HepG2 (cell line): Measurements from ENCODE around the gene CYP26B1. TPM values are rescaled to one million over a fixed set of nuclear protein-coding genes. Genes with fewer than 3 reads are reported as not detected.

ENCODE experiments used
- ATAC-seq: fragments of 200-7000 bp; cut with Tn5 transposase; 3 replicates; pipeline ENCODE4 v1.9.1; 2020; ENCODE audit warnings: mild to moderate bottlenecking, moderate library complexity
- BruUV-seq: library from RNA; stranded (reverse); fragments of 400-500 nt; replicated peaks from 2 replicates; lab custom pipeline; 2021; lab: Mats Ljungman, UMichigan
- CTCF ChIA-PET: fragments of 300-600 bp; formaldehyde crosslinking; extraction: SDS; loops from one replicate; lab custom pipeline; 2021; ENCODE audit warnings: low total read pairs, inconsistent platforms, low intra/inter-chr PET ratio; lab: Yijun Ruan, JAX
- POLR2A ChIA-PET: fragments of 350-600 bp; sonication (Branson Sonifier 250); formaldehyde crosslinking; loops from one replicate; lab custom pipeline; 2020; ENCODE audit warnings: antibody characterized with exemption, inconsistent platforms; lab: Yijun Ruan, JAX
- DNase-seq: peaks from one replicate; pipeline ENCODE4 v3.0.0-alpha.2; 2015; ENCODE audit warnings: low spot score
- FAIRE-seq: peaks from 3 replicates; lab custom pipeline; 2011; peaks lifted over from hg19 to GRCh38; lab: Jason Lieb, UNC
- H2AFZ ChIP-seq: one replicate; pipeline ENCODE4 v1.6.1; 2011; ENCODE audit warnings: low read length, inconsistent platforms
- H3K27ac ChIP-seq: fragments of 300-600 bp; 3 replicates; pipeline ENCODE4 v1.8.0; 2011; ENCODE audit warnings: mixed run types, mild to moderate bottlenecking, mixed read lengths, low read length, inconsistent platforms; ENCODE audit not compliant: insufficient read depth; ENCODE audit errors: extremely low read length
- H3K27me3 ChIP-seq, 2 experiments: fragments of 200-600 bp in 1 of 2; 2 replicates in 1 of 2; 3 replicates in 1 of 2; pipeline versions ENCODE4 v1.6.0 to v1.8.0; 2011; ENCODE audit warnings: low read length in 2 of 2, mild to moderate bottlenecking in 2 of 2, moderate library complexity in 2 of 2, inconsistent platforms in 1 of 2; ENCODE audit not compliant: insufficient read depth in 2 of 2, control insufficient read depth in 1 of 2
- H3K36me3 ChIP-seq, 2 experiments: fragments of 200-600 bp in 1 of 2; replicated peaks in 1 of 2; 2 replicates in 1 of 2; 3 replicates in 1 of 2; pipeline versions ENCODE4 v1.5.1 to v1.8.0; 2011; ENCODE audit warnings: low read length in 2 of 2, inconsistent platforms in 1 of 2; ENCODE audit not compliant: insufficient read depth in 2 of 2, control insufficient read depth in 1 of 2
- H3K4me1 ChIP-seq: 2 replicates; pipeline ENCODE4 v1.5.1; 2012; ENCODE audit warnings: low read length, inconsistent platforms; ENCODE audit not compliant: insufficient read depth
- H3K4me2 ChIP-seq: 2 replicates; pipeline ENCODE4 v1.6.0; 2011; ENCODE audit warnings: low read depth, low read length, inconsistent platforms
- H3K4me3 ChIP-seq, 3 experiments: fragments of 200-600 bp in 1 of 3; sonication (generic), shearing (Covaris generic) in 1 of 3; replicated peaks in 1 of 3; 2 replicates each; pipeline ENCODE4 v1.5.1; 2011 to 2016; ENCODE audit warnings: low read length in 3 of 3, inconsistent platforms in 2 of 3, low read depth in 2 of 3, mild to moderate bottlenecking in 2 of 3, control low read depth in 1 of 3, mixed read lengths in 1 of 3; ENCODE audit not compliant: insufficient read depth in 1 of 3
- H3K79me2 ChIP-seq: one replicate; pipeline ENCODE4 v1.6.1; 2011; ENCODE audit warnings: low read length, inconsistent platforms; ENCODE audit not compliant: insufficient read depth
- H3K9ac ChIP-seq: 2 replicates; pipeline ENCODE4 v1.6.0; 2011; ENCODE audit warnings: mild to moderate bottlenecking, low read depth, low read length, inconsistent platforms; ENCODE audit not compliant: insufficient read depth
- H3K9me3 ChIP-seq: 2 replicates; pipeline ENCODE4 v1.5.1; 2012; ENCODE audit warnings: mild to moderate bottlenecking, low read length
- H4K20me1 ChIP-seq: 2 replicates; pipeline ENCODE4 v1.6.0; 2011; ENCODE audit warnings: inconsistent platforms, mild to moderate bottlenecking, low read length, moderate library complexity; ENCODE audit not compliant: insufficient read depth
- CC2D1A ChIP-seq: sonication (generic); formaldehyde crosslinking; IDR thresholded peaks from 2 replicates; pipeline ENCODE4 v1.8.1; 2023; ENCODE audit warnings: mild to moderate bottlenecking, missing genetic modification reagents
- DNMT1 ChIP-seq: sonication (generic); formaldehyde crosslinking; IDR thresholded peaks from 2 replicates; pipeline ENCODE4 v1.5.1; 2020; ENCODE audit warnings: mild to moderate bottlenecking, missing genetic modification reagents
- EED ChIP-seq: sonication (generic); formaldehyde crosslinking; IDR thresholded peaks from 2 replicates; pipeline ENCODE4 v1.5.0; 2020; ENCODE audit warnings: mild to moderate bottlenecking, missing genetic modification reagents
- HNF1A ChIP-seq, 2 experiments: sonication (generic) in 1 of 2; formaldehyde crosslinking in 1 of 2; IDR thresholded peaks; 2 replicates each; pipeline versions ENCODE4 v1.4.0 to v1.6.1; 2016 to 2020; ENCODE audit warnings: borderline replicate concordance in 1 of 2, low read depth in 1 of 2, mild to moderate bottlenecking in 1 of 2, missing genetic modification reagents in 1 of 2
- MATR3 ChIP-seq: sonication (generic); formaldehyde crosslinking; IDR thresholded peaks from 2 replicates; pipeline ENCODE4 v1.4.0; 2020; ENCODE audit warnings: missing genetic modification reagents
- MEIS1 ChIP-seq: sonication (generic); formaldehyde crosslinking; IDR thresholded peaks from 2 replicates; pipeline ENCODE4 v1.9.0; 2021; ENCODE audit warnings: mild to moderate bottlenecking, missing genetic modification reagents, moderate library complexity, borderline replicate concordance
- ZBTB10 ChIP-seq: sonication (generic); formaldehyde crosslinking; IDR thresholded peaks from 2 replicates; pipeline ENCODE4 v1.4.0; 2020; ENCODE audit warnings: missing genetic modification reagents, borderline replicate concordance
- ZNF230 ChIP-seq: sonication (generic); formaldehyde crosslinking; IDR thresholded peaks from 2 replicates; pipeline ENCODE4 v1.4.0; 2020; ENCODE audit warnings: mild to moderate bottlenecking, missing genetic modification reagents
- ZNF263 ChIP-seq: sonication (generic); formaldehyde crosslinking; IDR thresholded peaks from 2 replicates; pipeline ENCODE4 v1.4.0; 2020; ENCODE audit warnings: missing genetic modification reagents
- ZNF367 ChIP-seq: sonication (generic); formaldehyde crosslinking; IDR thresholded peaks from 2 replicates; pipeline ENCODE4 v1.4.0; 2020; ENCODE audit warnings: missing genetic modification reagents, borderline replicate concordance
- ZNF713 ChIP-seq: sonication (generic); formaldehyde crosslinking; IDR thresholded peaks from 2 replicates; pipeline ENCODE4 v1.4.0; 2020; ENCODE audit warnings: mild to moderate bottlenecking, missing genetic modification reagents
- WGBS: methylation state at CpG from one replicate; pipeline ENCODE4 v1.1.6; 2017; ENCODE audit warnings: low lambda C conversion rate; 5-methylcytosine and 5-hydroxymethylcytosine counted together
- in situ Hi-C: cut with HindIII; loops from 2 replicates; pipeline ENCODE4 v1.10.0; 2017; ENCODE audit warnings: low pct_unique_long_range_greater_than_20kb; ENCODE audit not compliant: extremely low pct_ligation_motif_present
- intact Hi-C: fragments of 100-400 bp; cut with micrococcal nuclease; formaldehyde crosslinking; loops from one replicate; pipeline ENCODE4 v1.10.0; 2022; ENCODE audit not compliant: unreplicated experiment
- polyA plus RNA-seq, 8 experiments: library from polyadenylated mRNA; depleted of rRNA in 3 of 8; stranded (reverse) in 7 of 8; unstranded in 1 of 8; fragments of >200 nt; fragmentation: Illumina TruSeq in 4 of 8; extraction: Trizol in 4 of 8; gene quantifications; 2 replicates each; pipeline versions ENCODE4 v1.2.1 to v1.2.3, GENCODE V29; 2011 to 2016; ENCODE audit warnings: low read depth in 4 of 8, missing spikeins in 1 of 8, mixed read lengths in 1 of 8; ENCODE audit not compliant: insufficient read depth in 1 of 8
- total RNA-seq, 5 experiments: library from RNA; depleted of rRNA; stranded (reverse); fragments of >200 nt; fragmentation: Illumina TruSeq; extraction: Trizol; gene quantifications; 2 replicates each; pipeline ENCODE4 v1.2.3, GENCODE V29; 2016; ENCODE audit warnings: low read depth in 1 of 5

CYP26B1 gene
- total and polyA plus RNA-seq, 2 of the 13 experiments (the other 11 are each of a cell fraction or from before 2014, with no cell fraction given), result 0.05 to 0.07 TPM

- Histone ChIP-seq H2AFZ (no peak overlapping the region), H3K4me3 (no peak overlapping the region), H3K9me3 (no peaks in the 10 kb centered on the region), H3K27ac (no peak overlapping the region), H4K20me1 (no peaks in the 10 kb centered on the region), H3K9ac (no peak overlapping the region), H3K4me2 (no peak overlapping the region), H3K27me3 (peaks cover 18 to 92% of the 10 kb centered on the region in 2 experiments), H3K36me3 (no peaks in the 10 kb centered on the region), H3K79me2 (no peaks in the 10 kb centered on the region), H3K4me1 (no peaks in the 10 kb centered on the region)
- intact Hi-C loops, result no loop called here
- CTCF ChIA-PET, result no interaction called here
- 49% methylated on average over 9 of the region's 9 CpGs for WGBS
- no peak for ATAC-seq
- in situ Hi-C loops, result no loop called here
- POLR2A ChIA-PET, result no interaction called here
- no TSS peak for BruUV-seq
- DNase-seq, result no peak
- TF ChIP-seq MEIS1 (no peak), ZNF230 (CRISPR knock-in tag) (no peak)
- no peak for FAIRE-seq
Observed at GRCh38 chr2:72129681-72130340, 17.9 kb downstream of the CYP26B1 start.

- BruUV-seq, result no TSS peak
- intact Hi-C loops, result no loop called here
- no peak for FAIRE-seq
- Histone ChIP-seq H3K4me2 (no peak overlapping the region), H3K27ac (no peak overlapping the region), H3K9me3 (no peaks in the 10 kb centered on the region), H3K9ac (no peak overlapping the region), H3K4me3 (no peak overlapping the region), H2AFZ (no peak overlapping the region), H3K27me3 (peaks cover 14 to 89% of the 10 kb centered on the region in 2 experiments), H3K36me3 (no peaks in the 10 kb centered on the region), H3K4me1 (no peaks in the 10 kb centered on the region), H3K79me2 (no peaks in the 10 kb centered on the region), H4K20me1 (no peaks in the 10 kb centered on the region)
- in situ Hi-C loops, result no loop called here
- DNase-seq, result no peak
- CTCF ChIA-PET, result no interaction called here
- 52% methylated on average over 9 of the region's 11 CpGs for WGBS
- POLR2A ChIA-PET, result no interaction called here
- no peak for ATAC-seq
- no peak for TF ChIP-seq DNMT1 (CRISPR knock-in tag)
- TF ChIP-seq MATR3 (CRISPR knock-in tag), result no peak
- no peak for TF ChIP-seq HNF1A (IDR thresholded peaks at IDR 0.05; ENCODE audit: low read depth)
- TF ChIP-seq HNF1A (CRISPR knock-in tag; IDR thresholded peaks at IDR 0.05; ENCODE audit: borderline replicate concordance), result no peak
- TF ChIP-seq ZNF263 (CRISPR knock-in tag), result no peak
- TF ChIP-seq CC2D1A, result no peak
- no peak for TF ChIP-seq ZNF713
- no peak for TF ChIP-seq ZNF367
- TF ChIP-seq ZBTB10 (CRISPR knock-in tag), result no peak
- no peak for TF ChIP-seq EED (CRISPR knock-in tag)
Observed at GRCh38 chr2:72128843-72129227, 18.8 kb downstream of the CYP26B1 start.
